Transverse colon (tissue), 4 donors: ENCODE results near the gene SLC28A3.

Experiments used
- EP300 ChIP-seq: sonication (generic); formaldehyde crosslinking; IDR thresholded peaks from one replicate; pipeline ENCODE4 v1.6.1; 2017; ENCODE audit warnings: antibody characterized with exemption, low read depth
- POLR2A ChIP-seq: fragments of 450-650 bp; IDR thresholded peaks from one replicate; pipeline ENCODE4 v1.6.1; 2016; ENCODE audit warnings: antibody characterized with exemption, mild to moderate bottlenecking, moderate library complexity
- POLR2AphosphoS5 ChIP-seq, 3 donors: sonication (generic); formaldehyde crosslinking; IDR thresholded peaks; one replicate each; pipeline ENCODE4 v1.6.1; 2016; ENCODE audit warnings: antibody characterized with exemption in 3 of 3
- TF ChIP-seq, protein P1 (sequence below), 5 experiments: fragments of 200-600 bp in 3 of 5; fragments of 450-650 bp in 2 of 5; sonication (generic) in 3 of 5; IDR thresholded peaks; 1 replicate in 2 of 5; 2 replicates in 3 of 5; pipeline ENCODE4 v1.5.1; 2016 to 2017; ENCODE audit warnings: antibody characterized with exemption in 5 of 5, inconsistent platforms in 3 of 5, mild to moderate bottlenecking in 2 of 5, moderate library complexity in 1 of 5

DNA sequence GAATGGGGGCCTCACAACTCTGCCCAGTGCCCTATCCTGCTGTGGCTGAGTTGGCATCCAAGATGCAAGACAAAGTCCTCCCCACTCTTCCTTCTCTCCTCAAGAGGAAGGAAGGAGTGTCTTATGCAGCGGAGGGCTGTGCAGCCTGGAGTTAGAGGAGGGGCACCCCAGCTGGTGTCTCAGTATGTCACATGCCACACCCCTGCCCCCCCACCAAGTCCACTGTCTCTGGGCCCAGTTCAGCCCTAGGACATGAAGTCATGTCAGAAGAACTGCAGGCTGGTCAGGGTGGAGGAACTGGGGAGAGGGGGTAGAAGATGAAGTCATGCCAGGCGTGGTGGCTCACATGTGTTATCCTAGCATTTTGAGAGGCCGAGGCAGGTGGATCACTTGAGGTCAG, 28.0 kb upstream of the SLC28A3 start:
- TF ChIP-seq, protein P1, sequence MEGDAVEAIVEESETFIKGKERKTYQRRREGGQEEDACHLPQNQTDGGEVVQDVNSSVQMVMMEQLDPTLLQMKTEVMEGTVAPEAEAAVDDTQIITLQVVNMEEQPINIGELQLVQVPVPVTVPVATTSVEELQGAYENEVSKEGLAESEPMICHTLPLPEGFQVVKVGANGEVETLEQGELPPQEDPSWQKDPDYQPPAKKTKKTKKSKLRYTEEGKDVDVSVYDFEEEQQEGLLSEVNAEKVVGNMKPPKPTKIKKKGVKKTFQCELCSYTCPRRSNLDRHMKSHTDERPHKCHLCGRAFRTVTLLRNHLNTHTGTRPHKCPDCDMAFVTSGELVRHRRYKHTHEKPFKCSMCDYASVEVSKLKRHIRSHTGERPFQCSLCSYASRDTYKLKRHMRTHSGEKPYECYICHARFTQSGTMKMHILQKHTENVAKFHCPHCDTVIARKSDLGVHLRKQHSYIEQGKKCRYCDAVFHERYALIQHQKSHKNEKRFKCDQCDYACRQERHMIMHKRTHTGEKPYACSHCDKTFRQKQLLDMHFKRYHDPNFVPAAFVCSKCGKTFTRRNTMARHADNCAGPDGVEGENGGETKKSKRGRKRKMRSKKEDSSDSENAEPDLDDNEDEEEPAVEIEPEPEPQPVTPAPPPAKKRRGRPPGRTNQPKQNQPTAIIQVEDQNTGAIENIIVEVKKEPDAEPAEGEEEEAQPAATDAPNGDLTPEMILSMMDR (IDR thresholded peaks at IDR 0.05), result no peak
- TF ChIP-seq EP300, result no peak
- no peak for TF ChIP-seq POLR2AphosphoS5 (IDR thresholded peaks at IDR 0.05)
- no peak for TF ChIP-seq POLR2A
